Nephron progenitor cell (in vitro differentiated cells): Measurements from ENCODE around the gene DYRK1A.

ENCODE experiments used
- DNase-seq: peaks from one replicate; pipeline ENCODE4 v3.0.0; 2021
- H3K27ac Mint-ChIP-seq: 2 replicates; pipeline ENCODE4 v1.8.0; 2021; ENCODE audit warnings: mild to moderate bottlenecking, moderate library complexity, mixed read lengths
- H3K27me3 Mint-ChIP-seq: 2 replicates; pipeline ENCODE4 v1.8.0; 2021; ENCODE audit warnings: mild to moderate bottlenecking, low read depth, mixed read lengths; ENCODE audit not compliant: poor library complexity
- H3K36me3 Mint-ChIP-seq: 2 replicates; pipeline ENCODE4 v1.8.0; 2021; ENCODE audit warnings: low read depth, mixed read lengths
- H3K4me1 Mint-ChIP-seq: 2 replicates; pipeline ENCODE4 v1.8.0; 2021; ENCODE audit warnings: mixed read lengths
- H3K4me3 Mint-ChIP-seq: 2 replicates; pipeline ENCODE4 v1.8.0; 2021; ENCODE audit warnings: mild to moderate bottlenecking, moderate library complexity, mixed read lengths
- H3K9me3 Mint-ChIP-seq: 2 replicates; pipeline ENCODE4 v1.8.0; 2021; ENCODE audit warnings: mild to moderate bottlenecking, moderate library complexity, mixed read lengths
- CTCF ChIP-seq: fragments of 200-600 bp; sonication (generic); IDR thresholded peaks from 2 replicates; pipeline ENCODE4 v1.5.0; 2021; ENCODE audit warnings: antibody characterized with exemption

The DYRK1A gene

GRCh38 chr21:37455504-37455911 is 88.9 kb downstream of the DYRK1A start:
- Mint-ChIP-seq H3K4me1 (peaks cover 74% of the 10 kb centered on the region), H3K36me3 (peaks cover 30% of the 10 kb centered on the region), H3K27ac (peak overlapping the region; percentile 9), H3K9me3 (no peaks in the 10 kb centered on the region), H3K4me3 (no peak overlapping the region), H3K27me3 (no peaks in the 10 kb centered on the region)
- no peak for DNase-seq
- no peak for TF ChIP-seq CTCF

- no peak for DNase-seq
- no peak for TF ChIP-seq CTCF
- peaks cover 14% of the 10 kb centered on the region for H3K36me3 Mint-ChIP-seq
- H3K4me3 Mint-ChIP-seq: no peak overlapping the region
- H3K4me1 Mint-ChIP-seq: peaks cover 79% of the 10 kb centered on the region
- no peaks in the 10 kb centered on the region for H3K9me3 Mint-ChIP-seq
- H3K27me3 Mint-ChIP-seq: no peaks in the 10 kb centered on the region
- peak overlapping the region; percentile 89 for H3K27ac Mint-ChIP-seq
These were observed 92.2 kb downstream of the DYRK1A start for GRCh38 chr21:37458669-37459276.

GRCh38 chr21:37459575-37459974 is 93.0 kb downstream of the DYRK1A start:
- no peak overlapping the region for H3K27ac Mint-ChIP-seq
- no peak for DNase-seq
- TF ChIP-seq CTCF: no peak
- no peak overlapping the region for H3K4me3 Mint-ChIP-seq
- H3K4me1 Mint-ChIP-seq: peaks cover 73% of the 10 kb centered on the region
- peaks cover 13% of the 10 kb centered on the region for H3K36me3 Mint-ChIP-seq
- H3K9me3 Mint-ChIP-seq: no peaks in the 10 kb centered on the region
- H3K27me3 Mint-ChIP-seq: no peaks in the 10 kb centered on the region

- Mint-ChIP-seq H3K27ac (no peak overlapping the region), H3K4me1 (peaks cover 67% of the 10 kb centered on the region), H3K9me3 (no peaks in the 10 kb centered on the region), H3K36me3 (peaks cover 14% of the 10 kb centered on the region), H3K27me3 (no peaks in the 10 kb centered on the region), H3K4me3 (no peak overlapping the region)
- DNase-seq: no peak
- peak; percentile 26 for TF ChIP-seq CTCF
These were observed 93.6 kb downstream of the DYRK1A start for GRCh38 chr21:37460196-37460595.

GRCh38 chr21:37461479-37461878 is 94.9 kb downstream of the DYRK1A start:
- DNase-seq: no peak
- peaks cover 15% of the 10 kb centered on the region for H3K36me3 Mint-ChIP-seq
- no peaks in the 10 kb centered on the region for H3K27me3 Mint-ChIP-seq
- no peaks in the 10 kb centered on the region for H3K9me3 Mint-ChIP-seq
- no peak overlapping the region for H3K4me3 Mint-ChIP-seq
- H3K27ac Mint-ChIP-seq: peak overlapping the region; percentile 89
- H3K4me1 Mint-ChIP-seq: peaks cover 57% of the 10 kb centered on the region
- TF ChIP-seq CTCF: no peak
